COLO668 (cell line): ENCODE results near the gene ALDH4A1.
"Not testable (repeated sequence)": the region's sequence is repeated elsewhere in the genome, so short reads cannot be mapped to it uniquely, and the experiment has no call there.

Experiments used
- DNase-seq: peaks from one replicate; lab custom pipeline; 2025; ENCODE audit not compliant: unreplicated experiment; lab: John Stamatoyannopoulos, UW

Gene ALDH4A1

GRCh38 chr1:18879215-18879790 lies 23.1 kb downstream of the ALDH4A1 start:
- DNase-seq, result no peak

- DNase-seq, result no peak
Observed at GRCh38 chr1:18878538-18879214, 23.7 kb downstream of the ALDH4A1 start.

- no peak for DNase-seq
Observed at GRCh38 chr1:18877282-18877681, 25.1 kb downstream of the ALDH4A1 start.

- DNase-seq, result no peak
Observed at GRCh38 chr1:18876210-18876609, 26.1 kb downstream of the ALDH4A1 start.

GRCh38 chr1:18875796-18876128 lies 26.6 kb downstream of the ALDH4A1 start:
- DNase-seq, result no peak

- DNase-seq, result peak; percentile 85
Observed at GRCh38 chr1:18875107-18875795, 27.1 kb downstream of the ALDH4A1 start.

- no peak for DNase-seq
Observed at GRCh38 chr1:18874600-18874999, 27.8 kb downstream of the ALDH4A1 start.

- no peak for DNase-seq
Observed at GRCh38 chr1:18874036-18874435, 28.3 kb downstream of the ALDH4A1 start.

- DNase-seq, result no peak
Observed at GRCh38 chr1:18872071-18872611, 30.2 kb downstream of the ALDH4A1 start.

- DNase-seq, result no peak
Observed at GRCh38 chr1:18871401-18872070, 30.8 kb downstream of the ALDH4A1 start.

GRCh38 chr1:18870957-18871356 lies 31.4 kb downstream of the ALDH4A1 start:
- no peak for DNase-seq

GRCh38 chr1:18870595-18870865 lies 31.8 kb downstream of the ALDH4A1 start:
- DNase-seq, result not testable (repeated sequence)

- DNase-seq, result no peak
Observed at GRCh38 chr1:18869847-18870594, 32.3 kb downstream of the ALDH4A1 start.

- DNase-seq, result no peak
Observed at GRCh38 chr1:18868801-18869424, 33.4 kb downstream of the ALDH4A1 start.

GRCh38 chr1:18868354-18868753 lies 34.0 kb downstream of the ALDH4A1 start:
- no peak for DNase-seq

- no peak for DNase-seq
Observed at GRCh38 chr1:18866846-18867245, 35.5 kb downstream of the ALDH4A1 start.

GRCh38 chr1:18866314-18866713 lies 36.0 kb downstream of the ALDH4A1 start:
- no peak for DNase-seq

- DNase-seq, result no peak
Observed at GRCh38 chr1:18865176-18865575, 37.2 kb downstream of the ALDH4A1 start.

- no peak for DNase-seq
Observed at GRCh38 chr1:18861590-18861989, 40.8 kb downstream of the ALDH4A1 start.

GRCh38 chr1:18861082-18861481 lies 41.3 kb downstream of the ALDH4A1 start:
- no peak for DNase-seq

- no peak for DNase-seq
Observed at GRCh38 chr1:18859560-18859959, 42.8 kb downstream of the ALDH4A1 start, which contains the start of gene TAS1R2. TAS1R2 (minus strand) TSS chr1:18859660; CDS start chr1:18859660, 0 bp downstream.
